ENCODE data around the gene KAZN. TPM values are rescaled to one million over a fixed set of nuclear protein-coding genes. Genes with fewer than 3 reads are reported as not detected.

The KAZN gene
- total RNA-seq, 1 donor from 2014 or later = 3.7 TPM

GRCh38 chr1:14623090-14623489 lies 24.6 kb downstream of the KAZN start:
- no peaks in the 10 kb centered on the region for H3K4me1 ChIP-seq (ENCODE audit: control insufficient read depth in 3 of 3, insufficient read depth in 3 of 3, low read length in 3 of 3)
- H3K27ac ChIP-seq (ENCODE audit: low read depth, low read length) = no peak overlapping the region
- H3K9ac ChIP-seq (ENCODE audit: low read depth in 1 of 3, low read length in 3 of 3) = no peak overlapping the region
- H3K9me3 ChIP-seq (ENCODE audit: control insufficient read depth in 3 of 3, low read length in 3 of 3) = peaks cover 4 to 6% (median 4%) of the 10 kb centered on the region in 3 donors
- no peaks in the 10 kb centered on the region for H3K36me3 ChIP-seq (ENCODE audit: control insufficient read depth in 3 of 3, insufficient read depth in 3 of 3, low read length in 3 of 3)
- no peak overlapping the region for H3K4me3 ChIP-seq (ENCODE audit: low read length in 3 of 3)
- peaks cover 0 to 4% (median 0%) of the 10 kb centered on the region in 3 donors for H3K27me3 ChIP-seq (ENCODE audit: control insufficient read depth in 3 of 3, insufficient read depth in 3 of 3, low read length in 3 of 3)

- no peaks in the 10 kb centered on the region for H3K9me3 ChIP-seq (ENCODE audit: control insufficient read depth in 3 of 3, low read length in 3 of 3)
- H3K4me1 ChIP-seq (ENCODE audit: control insufficient read depth in 3 of 3, insufficient read depth in 3 of 3, low read length in 3 of 3) = no peaks in the 10 kb centered on the region
- no peaks in the 10 kb centered on the region for H3K36me3 ChIP-seq (ENCODE audit: control insufficient read depth in 3 of 3, insufficient read depth in 3 of 3, low read length in 3 of 3)
- no peak overlapping the region for H3K4me3 ChIP-seq (ENCODE audit: low read length in 3 of 3)
- peaks cover 0 to 4% (median 0%) of the 10 kb centered on the region in 3 donors for H3K27me3 ChIP-seq (ENCODE audit: control insufficient read depth in 3 of 3, insufficient read depth in 3 of 3, low read length in 3 of 3)
- H3K27ac ChIP-seq (ENCODE audit: low read depth, low read length) = no peak overlapping the region
- no peak overlapping the region for H3K9ac ChIP-seq (ENCODE audit: low read depth in 1 of 3, low read length in 3 of 3)
These were observed 26.5 kb downstream of the KAZN start for GRCh38 chr1:14624941-14625340.

- H3K9me3 ChIP-seq (ENCODE audit: control insufficient read depth in 3 of 3, low read length in 3 of 3) = no peaks in the 10 kb centered on the region
- H3K4me3 ChIP-seq (ENCODE audit: low read length in 3 of 3) = no peak overlapping the region
- peaks cover 0 to 4% (median 0%) of the 10 kb centered on the region in 3 donors for H3K27me3 ChIP-seq (ENCODE audit: control insufficient read depth in 3 of 3, insufficient read depth in 3 of 3, low read length in 3 of 3)
- H3K9ac ChIP-seq (ENCODE audit: low read depth in 1 of 3, low read length in 3 of 3) = no peak overlapping the region
- no peaks in the 10 kb centered on the region for H3K36me3 ChIP-seq (ENCODE audit: control insufficient read depth in 3 of 3, insufficient read depth in 3 of 3, low read length in 3 of 3)
- H3K27ac ChIP-seq (ENCODE audit: low read depth, low read length) = no peak overlapping the region
- H3K4me1 ChIP-seq (ENCODE audit: control insufficient read depth in 3 of 3, insufficient read depth in 3 of 3, low read length in 3 of 3) = no peaks in the 10 kb centered on the region
These were observed 27.1 kb downstream of the KAZN start for GRCh38 chr1:14625572-14625971.

GRCh38 chr1:14625996-14626395 lies 27.5 kb downstream of the KAZN start:
- H3K9ac ChIP-seq (ENCODE audit: low read depth in 1 of 3, low read length in 3 of 3) = no peak overlapping the region
- peaks cover 0 to 4% (median 0%) of the 10 kb centered on the region in 3 donors for H3K27me3 ChIP-seq (ENCODE audit: control insufficient read depth in 3 of 3, insufficient read depth in 3 of 3, low read length in 3 of 3)
- H3K4me1 ChIP-seq (ENCODE audit: control insufficient read depth in 3 of 3, insufficient read depth in 3 of 3, low read length in 3 of 3) = no peaks in the 10 kb centered on the region
- H3K4me3 ChIP-seq (ENCODE audit: low read length in 3 of 3) = no peak overlapping the region
- no peaks in the 10 kb centered on the region for H3K9me3 ChIP-seq (ENCODE audit: control insufficient read depth in 3 of 3, low read length in 3 of 3)
- H3K27ac ChIP-seq (ENCODE audit: low read depth, low read length) = no peak overlapping the region
- H3K36me3 ChIP-seq (ENCODE audit: control insufficient read depth in 3 of 3, insufficient read depth in 3 of 3, low read length in 3 of 3) = no peaks in the 10 kb centered on the region

GRCh38 chr1:14626869-14627607 lies 28.6 kb downstream of the KAZN start:
- no peak overlapping the region for H3K9ac ChIP-seq (ENCODE audit: low read depth in 1 of 3, low read length in 3 of 3)
- no peaks in the 10 kb centered on the region for H3K36me3 ChIP-seq (ENCODE audit: control insufficient read depth in 3 of 3, insufficient read depth in 3 of 3, low read length in 3 of 3)
- H3K4me1 ChIP-seq (ENCODE audit: control insufficient read depth in 3 of 3, insufficient read depth in 3 of 3, low read length in 3 of 3) = no peaks in the 10 kb centered on the region
- peaks cover 0 to 4% (median 0%) of the 10 kb centered on the region in 3 donors for H3K27me3 ChIP-seq (ENCODE audit: control insufficient read depth in 3 of 3, insufficient read depth in 3 of 3, low read length in 3 of 3)
- no peak overlapping the region for H3K27ac ChIP-seq (ENCODE audit: low read depth, low read length)
- no peak overlapping the region for H3K4me3 ChIP-seq (ENCODE audit: low read length in 3 of 3)
- H3K9me3 ChIP-seq (ENCODE audit: control insufficient read depth in 3 of 3, low read length in 3 of 3) = no peaks in the 10 kb centered on the region

GRCh38 chr1:14627608-14628489 lies 29.4 kb downstream of the KAZN start:
- no peaks in the 10 kb centered on the region for H3K4me1 ChIP-seq (ENCODE audit: control insufficient read depth in 3 of 3, insufficient read depth in 3 of 3, low read length in 3 of 3)
- no peaks in the 10 kb centered on the region for H3K36me3 ChIP-seq (ENCODE audit: control insufficient read depth in 3 of 3, insufficient read depth in 3 of 3, low read length in 3 of 3)
- no peak overlapping the region for H3K4me3 ChIP-seq (ENCODE audit: low read length in 3 of 3)
- H3K9me3 ChIP-seq (ENCODE audit: control insufficient read depth in 3 of 3, low read length in 3 of 3) = no peaks in the 10 kb centered on the region
- H3K27ac ChIP-seq (ENCODE audit: low read depth, low read length) = no peak overlapping the region
- H3K27me3 ChIP-seq (ENCODE audit: control insufficient read depth in 3 of 3, insufficient read depth in 3 of 3, low read length in 3 of 3) = peaks cover 0 to 4% (median 0%) of the 10 kb centered on the region in 3 donors
- H3K9ac ChIP-seq (ENCODE audit: low read depth in 1 of 3, low read length in 3 of 3) = no peak overlapping the region

- H3K9ac ChIP-seq (ENCODE audit: low read depth in 1 of 3, low read length in 3 of 3) = no peak overlapping the region
- H3K9me3 ChIP-seq (ENCODE audit: control insufficient read depth in 3 of 3, low read length in 3 of 3) = no peaks in the 10 kb centered on the region
- no peaks in the 10 kb centered on the region for H3K4me1 ChIP-seq (ENCODE audit: control insufficient read depth in 3 of 3, insufficient read depth in 3 of 3, low read length in 3 of 3)
- H3K36me3 ChIP-seq (ENCODE audit: control insufficient read depth in 3 of 3, insufficient read depth in 3 of 3, low read length in 3 of 3) = no peaks in the 10 kb centered on the region
- H3K27me3 ChIP-seq (ENCODE audit: control insufficient read depth in 3 of 3, insufficient read depth in 3 of 3, low read length in 3 of 3) = peaks cover 0 to 4% (median 0%) of the 10 kb centered on the region in 3 donors
- no peak overlapping the region for H3K4me3 ChIP-seq (ENCODE audit: low read length in 3 of 3)
- no peak overlapping the region for H3K27ac ChIP-seq (ENCODE audit: low read depth, low read length)
These were observed 31.0 kb downstream of the KAZN start for GRCh38 chr1:14629363-14630014.

GRCh38 chr1:14630986-14631385 lies 32.5 kb downstream of the KAZN start:
- Histone ChIP-seq H3K27ac (ENCODE audit: low read depth, low read length) (no peak overlapping the region), H3K4me1 (ENCODE audit: control insufficient read depth in 3 of 3, insufficient read depth in 3 of 3, low read length in 3 of 3) (no peaks in the 10 kb centered on the region), H3K9ac (ENCODE audit: low read depth in 1 of 3, low read length in 3 of 3) (no peak overlapping the region), H3K27me3 (ENCODE audit: control insufficient read depth in 3 of 3, insufficient read depth in 3 of 3, low read length in 3 of 3) (peaks cover 0 to 4% (median 0%) of the 10 kb centered on the region in 3 donors), H3K4me3 (ENCODE audit: low read length in 3 of 3) (no peak overlapping the region), H3K9me3 (ENCODE audit: control insufficient read depth in 3 of 3, low read length in 3 of 3) (no peaks in the 10 kb centered on the region), H3K36me3 (ENCODE audit: control insufficient read depth in 3 of 3, insufficient read depth in 3 of 3, low read length in 3 of 3) (no peaks in the 10 kb centered on the region)

GRCh38 chr1:14631421-14631820 lies 32.9 kb downstream of the KAZN start:
- H3K27me3 ChIP-seq (ENCODE audit: control insufficient read depth in 3 of 3, insufficient read depth in 3 of 3, low read length in 3 of 3) = peaks cover 0 to 3% (median 2%) of the 10 kb centered on the region in 3 donors
- no peaks in the 10 kb centered on the region for H3K4me1 ChIP-seq (ENCODE audit: control insufficient read depth in 3 of 3, insufficient read depth in 3 of 3, low read length in 3 of 3)
- H3K27ac ChIP-seq (ENCODE audit: low read depth, low read length) = no peak overlapping the region
- H3K9ac ChIP-seq (ENCODE audit: low read depth in 1 of 3, low read length in 3 of 3) = no peak overlapping the region
- H3K36me3 ChIP-seq (ENCODE audit: control insufficient read depth in 3 of 3, insufficient read depth in 3 of 3, low read length in 3 of 3) = no peaks in the 10 kb centered on the region
- H3K4me3 ChIP-seq (ENCODE audit: low read length in 3 of 3) = no peak overlapping the region
- H3K9me3 ChIP-seq (ENCODE audit: control insufficient read depth in 3 of 3, low read length in 3 of 3) = no peaks in the 10 kb centered on the region
